Measurements from ENCODE around the gene TNS3. TPM values are rescaled to one million over a fixed set of nuclear protein-coding genes. Genes with fewer than 3 reads are reported as not detected.

Gene TNS3
- polyA plus RNA-seq, 1 of the 3 experiments (the other 2 are of a cell fraction), result 72.3 TPM

DNA sequence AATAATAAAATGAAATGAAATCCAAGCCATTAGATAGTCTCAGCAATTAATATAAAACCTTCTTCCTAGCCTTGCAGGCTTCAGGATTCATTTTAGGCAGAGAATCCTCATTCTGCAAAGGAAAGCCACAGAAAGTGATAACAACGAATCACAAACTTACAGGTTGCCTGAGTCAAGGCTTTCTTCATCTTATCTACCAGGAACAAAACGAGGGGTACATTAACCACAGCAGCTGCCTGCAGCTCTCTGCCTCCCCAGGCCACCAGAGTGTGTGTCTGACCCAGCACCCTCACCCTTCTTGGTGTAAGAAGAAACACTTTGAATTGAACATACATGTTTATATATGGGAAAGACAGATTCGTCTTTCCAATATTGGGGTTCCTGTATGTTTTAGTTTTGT lies 12.5 kb upstream of the TNS3 start:
- 47% methylated on average over 3 of the region's 3 CpGs for WGBS (ENCODE audit: low lambda C conversion rate)
- H3K9me2 ChIP-seq, result no peaks in the 10 kb centered on the region
- no peaks in the 10 kb centered on the region for H3K36me3 ChIP-seq (replicated peaks in 1 of 2; ENCODE audit: control insufficient read depth in 1 of 2, insufficient read depth in 2 of 2, low read length in 1 of 2)
- POLR2A ChIA-PET, result no interaction called here
- CTCF ChIA-PET, result interaction anchor here (1.6 kb wide), 1 partner anchor 110 kb away, joined by 4 read pairs; no protein-coding TSS in a partner anchor
- no peaks in the 10 kb centered on the region for H3K27me3 ChIP-seq (ENCODE audit: insufficient read depth)
- no peaks in the 10 kb centered on the region for H4K20me1 ChIP-seq (ENCODE audit: insufficient read depth)
- peaks cover 10% of the 10 kb centered on the region; the same call in 1 of the 2 replicates for H3K9me3 ChIP-seq
- no peak overlapping the region for H3K27ac ChIP-seq (ENCODE audit: low read depth in 2 of 2, low read length in 1 of 2)
- no peaks in the 10 kb centered on the region for H3F3A ChIP-seq (replicated peaks; ENCODE audit: insufficient read depth)
- no peak overlapping the region for H2AFZ ChIP-seq (ENCODE audit: low read depth)
- H3K4me1 ChIP-seq (ENCODE audit: control insufficient read depth in 1 of 2, insufficient read depth in 2 of 2, low read depth in 1 of 2, low read length in 1 of 2), result no peaks in the 10 kb centered on the region
- H3K4me3 ChIP-seq (ENCODE audit: low read depth in 2 of 2, low read length in 1 of 2), result no peak overlapping the region
- no peak overlapping the region for H3K4me2 ChIP-seq
- TF ChIP-seq SMC3 (IDR thresholded peaks at IDR 0.05; ENCODE audit: low read depth, low read length) (no peak), JUND (IDR thresholded peaks at IDR 0.05) (no peak), MEF2A (IDR thresholded peaks at IDR 0.05; ENCODE audit: borderline replicate concordance, low read depth) (no peak), TEAD4 (IDR thresholded peaks at IDR 0.05; ENCODE audit: borderline replicate concordance, insufficient read depth) (no peak), RFX5 (IDR thresholded peaks at IDR 0.05; ENCODE audit: low read length) (no peak), CHD2 (IDR thresholded peaks at IDR 0.05; ENCODE audit: low read length, partially characterized antibody) (no peak), TAF1 (IDR thresholded peaks at IDR 0.05; ENCODE audit: borderline replicate concordance, low read depth, low read length) (no peak), RCOR1 (IDR thresholded peaks at IDR 0.05; ENCODE audit: low read length) (no peak), YY1 (IDR thresholded peaks at IDR 0.05; ENCODE audit: low read depth) (no peak), MXI1 (IDR thresholded peaks at IDR 0.05; ENCODE audit: low read depth, low read length) (no peak), POLR2AphosphoS5 (IDR thresholded peaks at IDR 0.05; ENCODE audit: low read depth, low read length) (no peak), TCF12 (IDR thresholded peaks at IDR 0.05) (no peak), FOSL2 (IDR thresholded peaks at IDR 0.05; ENCODE audit: borderline replicate concordance, low read depth) (no peak), FOXM1 (IDR thresholded peaks at IDR 0.05; ENCODE audit: low read depth) (no peak), EP300 (IDR thresholded peaks at IDR 0.05; ENCODE audit: borderline replicate concordance in 1 of 2, low read depth in 1 of 2, low read length in 1 of 2) (no peak)
- TF ChIP-seq, protein P1, sequence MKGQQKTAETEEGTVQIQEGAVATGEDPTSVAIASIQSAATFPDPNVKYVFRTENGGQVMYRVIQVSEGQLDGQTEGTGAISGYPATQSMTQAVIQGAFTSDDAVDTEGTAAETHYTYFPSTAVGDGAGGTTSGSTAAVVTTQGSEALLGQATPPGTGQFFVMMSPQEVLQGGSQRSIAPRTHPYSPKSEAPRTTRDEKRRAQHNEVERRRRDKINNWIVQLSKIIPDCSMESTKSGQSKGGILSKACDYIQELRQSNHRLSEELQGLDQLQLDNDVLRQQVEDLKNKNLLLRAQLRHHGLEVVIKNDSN (IDR thresholded peaks at IDR 0.05; ENCODE audit: borderline replicate concordance, low read depth), result no peak
- TF ChIP-seq, protein P2, sequence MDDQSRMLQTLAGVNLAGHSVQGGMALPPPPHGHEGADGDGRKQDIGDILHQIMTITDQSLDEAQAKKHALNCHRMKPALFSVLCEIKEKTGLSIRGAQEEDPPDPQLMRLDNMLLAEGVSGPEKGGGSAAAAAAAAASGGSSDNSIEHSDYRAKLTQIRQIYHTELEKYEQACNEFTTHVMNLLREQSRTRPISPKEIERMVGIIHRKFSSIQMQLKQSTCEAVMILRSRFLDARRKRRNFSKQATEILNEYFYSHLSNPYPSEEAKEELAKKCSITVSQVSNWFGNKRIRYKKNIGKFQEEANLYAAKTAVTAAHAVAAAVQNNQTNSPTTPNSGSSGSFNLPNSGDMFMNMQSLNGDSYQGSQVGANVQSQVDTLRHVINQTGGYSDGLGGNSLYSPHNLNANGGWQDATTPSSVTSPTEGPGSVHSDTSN (IDR thresholded peaks at IDR 0.05), result no peak
- TF ChIP-seq, protein P3, sequence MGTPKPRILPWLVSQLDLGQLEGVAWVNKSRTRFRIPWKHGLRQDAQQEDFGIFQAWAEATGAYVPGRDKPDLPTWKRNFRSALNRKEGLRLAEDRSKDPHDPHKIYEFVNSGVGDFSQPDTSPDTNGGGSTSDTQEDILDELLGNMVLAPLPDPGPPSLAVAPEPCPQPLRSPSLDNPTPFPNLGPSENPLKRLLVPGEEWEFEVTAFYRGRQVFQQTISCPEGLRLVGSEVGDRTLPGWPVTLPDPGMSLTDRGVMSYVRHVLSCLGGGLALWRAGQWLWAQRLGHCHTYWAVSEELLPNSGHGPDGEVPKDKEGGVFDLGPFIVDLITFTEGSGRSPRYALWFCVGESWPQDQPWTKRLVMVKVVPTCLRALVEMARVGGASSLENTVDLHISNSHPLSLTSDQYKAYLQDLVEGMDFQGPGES (IDR thresholded peaks at IDR 0.05; ENCODE audit: low read depth, low read length), result no peak
- TF ChIP-seq, protein P4, sequence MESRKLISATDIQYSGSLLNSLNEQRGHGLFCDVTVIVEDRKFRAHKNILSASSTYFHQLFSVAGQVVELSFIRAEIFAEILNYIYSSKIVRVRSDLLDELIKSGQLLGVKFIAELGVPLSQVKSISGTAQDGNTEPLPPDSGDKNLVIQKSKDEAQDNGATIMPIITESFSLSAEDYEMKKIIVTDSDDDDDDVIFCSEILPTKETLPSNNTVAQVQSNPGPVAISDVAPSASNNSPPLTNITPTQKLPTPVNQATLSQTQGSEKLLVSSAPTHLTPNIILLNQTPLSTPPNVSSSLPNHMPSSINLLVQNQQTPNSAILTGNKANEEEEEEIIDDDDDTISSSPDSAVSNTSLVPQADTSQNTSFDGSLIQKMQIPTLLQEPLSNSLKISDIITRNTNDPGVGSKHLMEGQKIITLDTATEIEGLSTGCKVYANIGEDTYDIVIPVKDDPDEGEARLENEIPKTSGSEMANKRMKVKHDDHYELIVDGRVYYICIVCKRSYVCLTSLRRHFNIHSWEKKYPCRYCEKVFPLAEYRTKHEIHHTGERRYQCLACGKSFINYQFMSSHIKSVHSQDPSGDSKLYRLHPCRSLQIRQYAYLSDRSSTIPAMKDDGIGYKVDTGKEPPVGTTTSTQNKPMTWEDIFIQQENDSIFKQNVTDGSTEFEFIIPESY (IDR thresholded peaks at IDR 0.05; ENCODE audit: borderline replicate concordance, low read depth), result no peak
- TF ChIP-seq, protein P5, sequence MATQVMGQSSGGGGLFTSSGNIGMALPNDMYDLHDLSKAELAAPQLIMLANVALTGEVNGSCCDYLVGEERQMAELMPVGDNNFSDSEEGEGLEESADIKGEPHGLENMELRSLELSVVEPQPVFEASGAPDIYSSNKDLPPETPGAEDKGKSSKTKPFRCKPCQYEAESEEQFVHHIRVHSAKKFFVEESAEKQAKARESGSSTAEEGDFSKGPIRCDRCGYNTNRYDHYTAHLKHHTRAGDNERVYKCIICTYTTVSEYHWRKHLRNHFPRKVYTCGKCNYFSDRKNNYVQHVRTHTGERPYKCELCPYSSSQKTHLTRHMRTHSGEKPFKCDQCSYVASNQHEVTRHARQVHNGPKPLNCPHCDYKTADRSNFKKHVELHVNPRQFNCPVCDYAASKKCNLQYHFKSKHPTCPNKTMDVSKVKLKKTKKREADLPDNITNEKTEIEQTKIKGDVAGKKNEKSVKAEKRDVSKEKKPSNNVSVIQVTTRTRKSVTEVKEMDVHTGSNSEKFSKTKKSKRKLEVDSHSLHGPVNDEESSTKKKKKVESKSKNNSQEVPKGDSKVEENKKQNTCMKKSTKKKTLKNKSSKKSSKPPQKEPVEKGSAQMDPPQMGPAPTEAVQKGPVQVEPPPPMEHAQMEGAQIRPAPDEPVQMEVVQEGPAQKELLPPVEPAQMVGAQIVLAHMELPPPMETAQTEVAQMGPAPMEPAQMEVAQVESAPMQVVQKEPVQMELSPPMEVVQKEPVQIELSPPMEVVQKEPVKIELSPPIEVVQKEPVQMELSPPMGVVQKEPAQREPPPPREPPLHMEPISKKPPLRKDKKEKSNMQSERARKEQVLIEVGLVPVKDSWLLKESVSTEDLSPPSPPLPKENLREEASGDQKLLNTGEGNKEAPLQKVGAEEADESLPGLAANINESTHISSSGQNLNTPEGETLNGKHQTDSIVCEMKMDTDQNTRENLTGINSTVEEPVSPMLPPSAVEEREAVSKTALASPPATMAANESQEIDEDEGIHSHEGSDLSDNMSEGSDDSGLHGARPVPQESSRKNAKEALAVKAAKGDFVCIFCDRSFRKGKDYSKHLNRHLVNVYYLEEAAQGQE (IDR thresholded peaks at IDR 0.05; ENCODE audit: low read depth, low read length), result no peak
- no peak for DNase-seq
- H3K79me2 ChIP-seq (ENCODE audit: insufficient read depth), result no peaks in the 10 kb centered on the region
- no peak overlapping the region for H3K9ac ChIP-seq

Data from SK-N-SH (cell line).